Measurements from ENCODE around the gene PPT2.

DNA sequence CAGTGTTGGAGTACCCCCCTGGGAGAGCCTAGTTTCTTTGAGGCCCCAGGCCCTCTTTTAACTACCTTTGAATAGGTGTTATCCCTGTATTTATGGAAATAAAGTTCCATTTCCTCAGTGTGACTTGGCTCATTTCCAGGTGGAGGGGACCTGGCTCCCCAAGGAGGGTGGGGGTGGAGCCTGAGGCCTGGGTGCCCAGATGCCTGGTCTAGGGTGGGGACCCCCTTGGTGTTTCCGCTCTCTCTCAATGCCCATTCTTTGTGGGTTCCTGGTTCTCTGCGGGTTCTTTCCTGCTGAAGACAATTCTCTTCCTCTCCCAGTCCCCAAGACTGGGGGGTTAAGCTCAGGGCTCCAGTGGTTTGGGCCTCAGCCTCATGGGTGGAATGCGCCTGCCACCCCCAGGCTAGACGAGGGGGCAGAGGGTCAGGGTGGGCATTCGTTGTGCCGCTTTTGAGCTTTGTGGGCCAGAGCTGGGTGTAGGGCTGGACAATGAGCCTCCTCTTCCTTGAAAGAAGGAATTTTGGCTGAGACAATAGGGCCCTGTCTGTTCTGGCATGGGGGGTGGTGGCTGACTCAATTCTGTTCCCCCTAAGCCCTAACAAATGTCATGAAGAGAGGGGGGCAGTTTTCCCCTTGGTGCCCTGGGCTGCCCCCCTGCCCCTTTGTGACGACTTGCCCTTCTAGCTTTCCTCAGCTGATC is 9.8 kb downstream of the PPT2 start:
- TF ChIP-seq CEBPB (IDR thresholded peaks at IDR 0.05; ENCODE audit: low read depth, low read length) = no peak
- TF ChIP-seq POLR2AphosphoS5 (IDR thresholded peaks at IDR 0.05; ENCODE audit: low read depth, low read length) = no peak
- TF ChIP-seq, protein P1, sequence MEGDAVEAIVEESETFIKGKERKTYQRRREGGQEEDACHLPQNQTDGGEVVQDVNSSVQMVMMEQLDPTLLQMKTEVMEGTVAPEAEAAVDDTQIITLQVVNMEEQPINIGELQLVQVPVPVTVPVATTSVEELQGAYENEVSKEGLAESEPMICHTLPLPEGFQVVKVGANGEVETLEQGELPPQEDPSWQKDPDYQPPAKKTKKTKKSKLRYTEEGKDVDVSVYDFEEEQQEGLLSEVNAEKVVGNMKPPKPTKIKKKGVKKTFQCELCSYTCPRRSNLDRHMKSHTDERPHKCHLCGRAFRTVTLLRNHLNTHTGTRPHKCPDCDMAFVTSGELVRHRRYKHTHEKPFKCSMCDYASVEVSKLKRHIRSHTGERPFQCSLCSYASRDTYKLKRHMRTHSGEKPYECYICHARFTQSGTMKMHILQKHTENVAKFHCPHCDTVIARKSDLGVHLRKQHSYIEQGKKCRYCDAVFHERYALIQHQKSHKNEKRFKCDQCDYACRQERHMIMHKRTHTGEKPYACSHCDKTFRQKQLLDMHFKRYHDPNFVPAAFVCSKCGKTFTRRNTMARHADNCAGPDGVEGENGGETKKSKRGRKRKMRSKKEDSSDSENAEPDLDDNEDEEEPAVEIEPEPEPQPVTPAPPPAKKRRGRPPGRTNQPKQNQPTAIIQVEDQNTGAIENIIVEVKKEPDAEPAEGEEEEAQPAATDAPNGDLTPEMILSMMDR (IDR thresholded peaks at IDR 0.05; ENCODE audit: control extremely low read depth in 1 of 3, insufficient read depth in 1 of 3, low read depth in 1 of 3, low read length in 3 of 3) = no peak
- TF ChIP-seq POLR2A (IDR thresholded peaks at IDR 0.05; ENCODE audit: control extremely low read depth in 1 of 2, low read depth in 2 of 2, low read length in 2 of 2) = 0 out of 3 replicates have a peak, but pooled peaks of 1 of the 2 experiments have one; percentile 2
- TF ChIP-seq GTF2F1 (IDR thresholded peaks at IDR 0.05; ENCODE audit: borderline replicate concordance, low read depth, low read length) = no peak

Measured in H1 (cell line).